ENCODE results near the gene ADAMTS12.

DNA sequence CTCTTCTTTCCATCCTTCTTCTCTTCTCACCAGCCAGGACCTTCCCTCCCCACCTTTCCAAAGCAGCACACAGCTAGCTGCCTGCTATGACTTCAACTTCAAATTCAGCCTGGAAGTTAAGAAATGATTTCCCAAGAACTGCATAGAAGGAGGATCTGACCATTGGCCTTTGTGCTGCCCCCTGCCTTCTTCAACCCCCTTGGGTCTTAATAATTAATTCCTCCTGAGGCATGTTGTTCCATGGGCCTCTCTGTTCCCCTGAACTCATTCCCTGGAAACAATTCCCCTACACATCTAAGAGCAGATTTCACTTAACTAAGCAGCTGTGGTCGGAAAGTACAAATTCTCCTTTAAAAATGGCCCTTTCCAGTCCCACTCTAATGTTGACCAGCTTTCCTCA, 62.4 kb downstream of the ADAMTS12 start:
- TF ChIP-seq POLR2AphosphoS5 (IDR thresholded peaks at IDR 0.05), result no peak
- no peak for TF ChIP-seq EP300 (conservative IDR thresholded peaks at IDR 0.05; ENCODE audit: poor library complexity, severe bottlenecking)
- TF ChIP-seq EZH2 (IDR thresholded peaks at IDR 0.05; ENCODE audit: borderline replicate concordance, insufficient read depth, low read length, poor library complexity, severe bottlenecking), result no peak
- TF ChIP-seq, protein P1, sequence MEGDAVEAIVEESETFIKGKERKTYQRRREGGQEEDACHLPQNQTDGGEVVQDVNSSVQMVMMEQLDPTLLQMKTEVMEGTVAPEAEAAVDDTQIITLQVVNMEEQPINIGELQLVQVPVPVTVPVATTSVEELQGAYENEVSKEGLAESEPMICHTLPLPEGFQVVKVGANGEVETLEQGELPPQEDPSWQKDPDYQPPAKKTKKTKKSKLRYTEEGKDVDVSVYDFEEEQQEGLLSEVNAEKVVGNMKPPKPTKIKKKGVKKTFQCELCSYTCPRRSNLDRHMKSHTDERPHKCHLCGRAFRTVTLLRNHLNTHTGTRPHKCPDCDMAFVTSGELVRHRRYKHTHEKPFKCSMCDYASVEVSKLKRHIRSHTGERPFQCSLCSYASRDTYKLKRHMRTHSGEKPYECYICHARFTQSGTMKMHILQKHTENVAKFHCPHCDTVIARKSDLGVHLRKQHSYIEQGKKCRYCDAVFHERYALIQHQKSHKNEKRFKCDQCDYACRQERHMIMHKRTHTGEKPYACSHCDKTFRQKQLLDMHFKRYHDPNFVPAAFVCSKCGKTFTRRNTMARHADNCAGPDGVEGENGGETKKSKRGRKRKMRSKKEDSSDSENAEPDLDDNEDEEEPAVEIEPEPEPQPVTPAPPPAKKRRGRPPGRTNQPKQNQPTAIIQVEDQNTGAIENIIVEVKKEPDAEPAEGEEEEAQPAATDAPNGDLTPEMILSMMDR (IDR thresholded peaks at IDR 0.05; ENCODE audit: poor library complexity, severe bottlenecking), result no peak
- TF ChIP-seq, protein P2, sequence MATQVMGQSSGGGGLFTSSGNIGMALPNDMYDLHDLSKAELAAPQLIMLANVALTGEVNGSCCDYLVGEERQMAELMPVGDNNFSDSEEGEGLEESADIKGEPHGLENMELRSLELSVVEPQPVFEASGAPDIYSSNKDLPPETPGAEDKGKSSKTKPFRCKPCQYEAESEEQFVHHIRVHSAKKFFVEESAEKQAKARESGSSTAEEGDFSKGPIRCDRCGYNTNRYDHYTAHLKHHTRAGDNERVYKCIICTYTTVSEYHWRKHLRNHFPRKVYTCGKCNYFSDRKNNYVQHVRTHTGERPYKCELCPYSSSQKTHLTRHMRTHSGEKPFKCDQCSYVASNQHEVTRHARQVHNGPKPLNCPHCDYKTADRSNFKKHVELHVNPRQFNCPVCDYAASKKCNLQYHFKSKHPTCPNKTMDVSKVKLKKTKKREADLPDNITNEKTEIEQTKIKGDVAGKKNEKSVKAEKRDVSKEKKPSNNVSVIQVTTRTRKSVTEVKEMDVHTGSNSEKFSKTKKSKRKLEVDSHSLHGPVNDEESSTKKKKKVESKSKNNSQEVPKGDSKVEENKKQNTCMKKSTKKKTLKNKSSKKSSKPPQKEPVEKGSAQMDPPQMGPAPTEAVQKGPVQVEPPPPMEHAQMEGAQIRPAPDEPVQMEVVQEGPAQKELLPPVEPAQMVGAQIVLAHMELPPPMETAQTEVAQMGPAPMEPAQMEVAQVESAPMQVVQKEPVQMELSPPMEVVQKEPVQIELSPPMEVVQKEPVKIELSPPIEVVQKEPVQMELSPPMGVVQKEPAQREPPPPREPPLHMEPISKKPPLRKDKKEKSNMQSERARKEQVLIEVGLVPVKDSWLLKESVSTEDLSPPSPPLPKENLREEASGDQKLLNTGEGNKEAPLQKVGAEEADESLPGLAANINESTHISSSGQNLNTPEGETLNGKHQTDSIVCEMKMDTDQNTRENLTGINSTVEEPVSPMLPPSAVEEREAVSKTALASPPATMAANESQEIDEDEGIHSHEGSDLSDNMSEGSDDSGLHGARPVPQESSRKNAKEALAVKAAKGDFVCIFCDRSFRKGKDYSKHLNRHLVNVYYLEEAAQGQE (IDR thresholded peaks at IDR 0.05; ENCODE audit: borderline replicate concordance), result no peak
- no peak for TF ChIP-seq TAF1 (IDR thresholded peaks at IDR 0.05; ENCODE audit: low read depth)
- no peak for TF ChIP-seq SMC3 (conservative IDR thresholded peaks at IDR 0.05; ENCODE audit: poor library complexity)
- no peak for TF ChIP-seq RAD21 (conservative IDR thresholded peaks at IDR 0.05)

All from neural cell (in vitro differentiated cells).